Neural cell (in vitro differentiated cells): ENCODE results near the gene SPOCD1.

Source experiments
- CTCF ChIP-seq: fragments of 450-650 bp; IDR thresholded peaks from 2 replicates; pipeline ENCODE4 v1.5.1; 2014; ENCODE audit warnings: antibody characterized with exemption, mild to moderate bottlenecking, moderate library complexity; ENCODE audit not compliant: poor library complexity, severe bottlenecking
- EZH2 ChIP-seq: fragments of 200-600, 300-800 bp; shearing (Covaris generic), sonication (generic); IDR thresholded peaks from 2 replicates; pipeline ENCODE4 v1.6.1; 2014; ENCODE audit warnings: antibody characterized with exemption, low read length, borderline replicate concordance, mild to moderate bottlenecking; ENCODE audit not compliant: insufficient read depth, poor library complexity, severe bottlenecking
- MXI1 ChIP-seq: fragments of 450-650 bp; conservative IDR thresholded peaks from 2 replicates; pipeline ENCODE4 v1.6.1; 2014; ENCODE audit warnings: antibody characterized with exemption, mild to moderate bottlenecking; ENCODE audit not compliant: poor library complexity, severe bottlenecking
- POLR2AphosphoS5 ChIP-seq: IDR thresholded peaks from 2 replicates; pipeline ENCODE4 v1.6.1; 2012
- RAD21 ChIP-seq: fragments of 450-650 bp; conservative IDR thresholded peaks from 2 replicates; pipeline ENCODE4 v1.6.1; 2014; ENCODE audit warnings: antibody characterized with exemption, mild to moderate bottlenecking, moderate library complexity

GRCh38 chr1:31846484-31846883, 30.7 kb upstream of the SPOCD1 start:
- TF ChIP-seq EZH2: no peak
- TF ChIP-seq CTCF: no peak
- no peak for TF ChIP-seq POLR2AphosphoS5
- TF ChIP-seq MXI1: no peak
- TF ChIP-seq RAD21: no peak
